WTC11 (cell line): Measurements from ENCODE around the gene CCL17. TPM values are rescaled to one million over a fixed set of nuclear protein-coding genes. Genes with fewer than 3 reads are reported as not detected.

Source experiments
- ATAC-seq: fragments of 200-7000 bp; cut with Tn5 transposase; 2 replicates; pipeline ENCODE4 v1.10.0; 2021; ENCODE audit warnings: mild to moderate bottlenecking, moderate library complexity
- CTCF ChIA-PET: fragments of 300-600 bp; sonication (Branson Sonifier 250); formaldehyde crosslinking; loops from one replicate; lab custom pipeline; 2021; ENCODE audit warnings: antibody characterized with exemption; lab: Charles Lee
- POLR2A ChIA-PET: fragments of 350-600 bp; sonication (Branson Sonifier 250); formaldehyde crosslinking; loops from one replicate; lab custom pipeline; 2021; ENCODE audit warnings: antibody characterized with exemption; lab: Charles Lee
- DNase-seq: peaks from one replicate; pipeline ENCODE4 v3.0.0; 2021; ENCODE audit warnings: low spot score
- H3K27ac Mint-ChIP-seq: 2 replicates; pipeline ENCODE4 v1.8.0; 2021; ENCODE audit warnings: mixed read lengths
- H3K27me3 Mint-ChIP-seq: 2 replicates; pipeline ENCODE4 v1.8.0; 2021; ENCODE audit warnings: low read depth, mild to moderate bottlenecking, moderate library complexity, mixed read lengths
- H3K36me3 Mint-ChIP-seq: 2 replicates; pipeline ENCODE4 v1.8.0; 2021; ENCODE audit warnings: mixed read lengths
- H3K4me1 Mint-ChIP-seq: 2 replicates; pipeline ENCODE4 v1.8.0; 2022; ENCODE audit warnings: mixed read lengths
- H3K4me3 Mint-ChIP-seq: 2 replicates; pipeline ENCODE4 v1.8.0; 2021; ENCODE audit warnings: mild to moderate bottlenecking, moderate library complexity, mixed read lengths
- H3K9me3 Mint-ChIP-seq: 2 replicates; pipeline ENCODE4 v1.8.0; 2021; ENCODE audit warnings: mixed read lengths
- E2F1 ChIP-seq: sonication (generic); formaldehyde crosslinking; IDR thresholded peaks from 2 replicates; pipeline ENCODE4 v1.8.0; 2022; ENCODE audit warnings: mild to moderate bottlenecking, missing genetic modification reagents
- EMX1 ChIP-seq: fragments of 250-450 bp; sonication (Bioruptor Pico); IDR thresholded peaks from 2 replicates; pipeline ENCODE4 v1.8.0; 2021; ENCODE audit warnings: mild to moderate bottlenecking
- ETV6 ChIP-seq: sonication (generic); formaldehyde crosslinking; IDR thresholded peaks from 2 replicates; pipeline ENCODE4 v1.8.1; 2022; ENCODE audit warnings: mild to moderate bottlenecking, missing genetic modification reagents
- GRHL2 ChIP-seq: fragments of 250-450 bp; sonication (Bioruptor Pico); IDR thresholded peaks from 2 replicates; pipeline ENCODE4 v1.8.0; 2022; ENCODE audit warnings: mild to moderate bottlenecking, moderate library complexity; ENCODE audit not compliant: insufficient replicate concordance, severe bottlenecking
- HMGA2 ChIP-seq: fragments of 250-450 bp; sonication (Bioruptor Pico); IDR thresholded peaks from 2 replicates; pipeline ENCODE4 v1.4.0; 2021; ENCODE audit warnings: mild to moderate bottlenecking, moderate library complexity
- HMGXB4 ChIP-seq: sonication (generic); formaldehyde crosslinking; IDR thresholded peaks from 2 replicates; pipeline ENCODE4 v1.8.1; 2023; ENCODE audit warnings: mild to moderate bottlenecking, moderate library complexity, missing genetic modification reagents
- MLX ChIP-seq: sonication (generic); formaldehyde crosslinking; IDR thresholded peaks from 2 replicates; pipeline ENCODE4 v1.8.1; 2023; ENCODE audit warnings: mild to moderate bottlenecking, missing genetic modification reagents, moderate library complexity
- MYBL2 ChIP-seq: sonication (generic); formaldehyde crosslinking; IDR thresholded peaks from 2 replicates; pipeline ENCODE4 v1.8.1; 2023; ENCODE audit warnings: mild to moderate bottlenecking, moderate library complexity, missing genetic modification reagents
- RORB ChIP-seq: fragments of 250-450 bp; sonication (Bioruptor Pico); IDR thresholded peaks from 2 replicates; pipeline ENCODE4 v1.9.0; 2021; ENCODE audit warnings: mild to moderate bottlenecking
- SMAD3 ChIP-seq: sonication (generic); formaldehyde crosslinking; IDR thresholded peaks from 2 replicates; pipeline ENCODE4 v1.8.0; 2022; ENCODE audit warnings: missing genetic modification reagents, mild to moderate bottlenecking, borderline replicate concordance
- SOX15 ChIP-seq: fragments of 250-450 bp; sonication (Bioruptor Pico); IDR thresholded peaks from 2 replicates; pipeline ENCODE4 v1.9.0; 2021; ENCODE audit warnings: mild to moderate bottlenecking
- TEAD1 ChIP-seq: sonication (generic); formaldehyde crosslinking; IDR thresholded peaks from 2 replicates; pipeline ENCODE4 v1.8.0; 2022; ENCODE audit warnings: mild to moderate bottlenecking, missing genetic modification reagents
- TP53 ChIP-seq: sonication (generic); formaldehyde crosslinking; IDR thresholded peaks from 2 replicates; pipeline ENCODE4 v1.8.1; 2023; ENCODE audit warnings: mild to moderate bottlenecking, missing genetic modification reagents
- ZBTB21 ChIP-seq: sonication (generic); formaldehyde crosslinking; IDR thresholded peaks from 2 replicates; pipeline ENCODE4 v1.8.1; 2023; ENCODE audit warnings: mild to moderate bottlenecking, missing genetic modification reagents, borderline replicate concordance
- ZMAT4 ChIP-seq: fragments of 250-450 bp; sonication (Bioruptor Pico); IDR thresholded peaks from 2 replicates; pipeline ENCODE4 v1.9.0; 2021; ENCODE audit warnings: mild to moderate bottlenecking
- ZNF121 ChIP-seq: sonication (generic); formaldehyde crosslinking; IDR thresholded peaks from 2 replicates; pipeline ENCODE4 v1.8.0; 2023; ENCODE audit warnings: missing genetic modification reagents
- ZNF396 ChIP-seq: fragments of 250-450 bp; sonication (Bioruptor Pico); IDR thresholded peaks from 2 replicates; pipeline ENCODE4 v1.8.0; 2021; ENCODE audit warnings: mild to moderate bottlenecking, moderate library complexity, borderline replicate concordance
- ZNF423 ChIP-seq: fragments of 250-450 bp; sonication (Bioruptor Pico); IDR thresholded peaks from 2 replicates; pipeline ENCODE4 v2.1.2; 2022; ENCODE audit warnings: mild to moderate bottlenecking, moderate library complexity
- ZNF425 ChIP-seq: fragments of 250-450 bp; sonication (Bioruptor Pico); conservative IDR thresholded peaks from 2 replicates; pipeline ENCODE4 v1.9.0; 2021; ENCODE audit warnings: mild to moderate bottlenecking
- ZNF512 ChIP-seq: sonication (generic); formaldehyde crosslinking; IDR thresholded peaks from 2 replicates; pipeline ENCODE4 v1.8.1; 2022; ENCODE audit warnings: missing genetic modification reagents, borderline replicate concordance
- total RNA-seq: library from RNA; stranded (reverse); gene quantifications from 3 replicates; pipeline ENCODE4 v1.2.3, GENCODE V29; 2021
- TF ChIP-seq, protein P1 (sequence below): fragments of 200-600 bp; IDR thresholded peaks from 2 replicates; pipeline ENCODE4 v1.8.0; 2022; ENCODE audit warnings: antibody characterized with exemption

Gene CCL17
- total RNA-seq, 1 experiment from 2014 or later, result not detected

- no peak for TF ChIP-seq GRHL2 (CRISPR knock-in tag)
- TF ChIP-seq HMGXB4 (CRISPR knock-in tag), result no peak
These were observed 16.8 kb upstream of the CCL17 start (continued) for GRCh38 chr16:57387598-57388354.

- H3K27me3 Mint-ChIP-seq, result peaks cover 4% of the 10 kb centered on the region
- H3K4me3 Mint-ChIP-seq, result no peak overlapping the region
- DNase-seq, result no peak
- peaks cover 5% of the 10 kb centered on the region for H3K9me3 Mint-ChIP-seq
- peaks cover 3% of the 10 kb centered on the region; the same call in 1 of the 2 replicates for H3K4me1 Mint-ChIP-seq
- TF ChIP-seq, protein P1, sequence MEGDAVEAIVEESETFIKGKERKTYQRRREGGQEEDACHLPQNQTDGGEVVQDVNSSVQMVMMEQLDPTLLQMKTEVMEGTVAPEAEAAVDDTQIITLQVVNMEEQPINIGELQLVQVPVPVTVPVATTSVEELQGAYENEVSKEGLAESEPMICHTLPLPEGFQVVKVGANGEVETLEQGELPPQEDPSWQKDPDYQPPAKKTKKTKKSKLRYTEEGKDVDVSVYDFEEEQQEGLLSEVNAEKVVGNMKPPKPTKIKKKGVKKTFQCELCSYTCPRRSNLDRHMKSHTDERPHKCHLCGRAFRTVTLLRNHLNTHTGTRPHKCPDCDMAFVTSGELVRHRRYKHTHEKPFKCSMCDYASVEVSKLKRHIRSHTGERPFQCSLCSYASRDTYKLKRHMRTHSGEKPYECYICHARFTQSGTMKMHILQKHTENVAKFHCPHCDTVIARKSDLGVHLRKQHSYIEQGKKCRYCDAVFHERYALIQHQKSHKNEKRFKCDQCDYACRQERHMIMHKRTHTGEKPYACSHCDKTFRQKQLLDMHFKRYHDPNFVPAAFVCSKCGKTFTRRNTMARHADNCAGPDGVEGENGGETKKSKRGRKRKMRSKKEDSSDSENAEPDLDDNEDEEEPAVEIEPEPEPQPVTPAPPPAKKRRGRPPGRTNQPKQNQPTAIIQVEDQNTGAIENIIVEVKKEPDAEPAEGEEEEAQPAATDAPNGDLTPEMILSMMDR, result no peak
- TF ChIP-seq TEAD1 (CRISPR knock-in tag) (no peak), ZNF512 (CRISPR knock-in tag) (no peak), EMX1 (CRISPR knock-in tag) (no peak), ZBTB21 (CRISPR knock-in tag) (no peak), RORB (CRISPR knock-in tag) (no peak), HMGA2 (no peak), MLX (CRISPR knock-in tag) (no peak), ZNF425 (CRISPR knock-in tag) (no peak), ZNF423 (CRISPR knock-in tag) (no peak), MYBL2 (CRISPR knock-in tag) (no peak), TP53 (CRISPR knock-in tag) (no peak)
- no peak overlapping the region for H3K27ac Mint-ChIP-seq
- ChIA-PET CTCF (no interaction called here), POLR2A (no interaction called here)
- no peaks in the 10 kb centered on the region for H3K36me3 Mint-ChIP-seq
- no peak for ATAC-seq
These were observed 16.0 kb upstream of the CCL17 start for GRCh38 chr16:57388359-57389086.

DNA sequence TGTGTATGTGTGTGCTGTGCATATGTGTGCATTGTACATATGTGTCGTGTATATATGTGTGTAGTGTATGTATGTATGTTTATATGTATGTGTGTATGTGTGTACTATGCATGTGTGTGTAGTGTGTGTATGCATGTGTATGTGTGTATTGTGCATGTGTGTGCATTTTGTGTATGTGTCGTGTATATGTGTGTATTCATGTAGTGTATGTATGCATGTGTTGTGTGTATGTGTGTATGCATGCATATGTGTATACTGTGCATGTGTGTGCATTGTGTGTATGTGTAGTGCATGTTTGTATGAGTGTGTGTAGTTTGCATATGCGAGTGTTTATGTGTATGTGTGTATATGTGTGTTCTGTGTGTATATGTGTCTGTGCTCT lies 15.5 kb upstream of the CCL17 start:
- H3K36me3 Mint-ChIP-seq, result no peaks in the 10 kb centered on the region
- ChIA-PET CTCF (no interaction called here), POLR2A (no interaction called here)
- H3K27ac Mint-ChIP-seq, result no peak overlapping the region
- no peak for ATAC-seq
- H3K4me3 Mint-ChIP-seq, result no peak overlapping the region
- H3K27me3 Mint-ChIP-seq, result peaks cover 4% of the 10 kb centered on the region
- H3K9me3 Mint-ChIP-seq, result peaks cover 5% of the 10 kb centered on the region
- peaks cover 3% of the 10 kb centered on the region; the same call in 1 of the 2 replicates for H3K4me1 Mint-ChIP-seq
- no peak for DNase-seq
- TF ChIP-seq SMAD3 (CRISPR knock-in tag) (no peak), HMGXB4 (CRISPR knock-in tag) (no peak), RORB (CRISPR knock-in tag) (no peak), ZMAT4 (CRISPR knock-in tag) (no peak), ZNF121 (no peak), ZNF396 (CRISPR knock-in tag) (no peak), ETV6 (CRISPR knock-in tag) (no peak), SOX15 (CRISPR knock-in tag) (no peak), E2F1 (no peak)
